Measurements from ENCODE around the gene CYP4F3. TPM values are rescaled to one million over a fixed set of nuclear protein-coding genes. Genes with fewer than 3 reads are reported as not detected.

The CYP4F3 gene
- total RNA-seq, 2 donors from 2014 or later = 0.45 to 0.95 TPM

DNA sequence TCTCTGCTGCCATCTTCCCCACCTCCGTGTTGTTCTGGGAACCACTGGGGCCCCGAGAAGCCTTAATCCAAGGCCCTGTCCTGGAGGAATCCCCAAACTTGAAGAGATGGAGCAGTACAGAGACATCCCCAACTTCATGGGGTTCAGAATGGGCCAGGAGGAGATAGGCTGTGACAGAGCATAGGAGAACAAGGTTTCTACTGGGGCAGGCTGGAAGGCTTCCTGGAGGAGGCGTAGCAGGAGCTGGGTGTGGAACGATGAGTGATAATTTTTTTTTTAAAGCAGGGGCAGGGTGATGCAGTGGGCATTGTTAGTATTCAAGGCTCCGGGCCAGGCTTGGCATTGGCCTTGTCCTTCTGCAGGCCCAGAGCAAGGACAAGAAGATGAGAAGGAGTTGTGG lies 22.4 kb upstream of the CYP4F3 start:
- ATAC-seq (replicated peaks) = no peak
- peaks cover 6% of the 10 kb centered on the region for H3K4me1 Mint-ChIP-seq
- peaks cover 7% of the 10 kb centered on the region for H3K9me3 Mint-ChIP-seq
- H3K27me3 Mint-ChIP-seq = peaks cover 25% of the 10 kb centered on the region
- no peak overlapping the region for H3K4me3 Mint-ChIP-seq
- no peaks in the 10 kb centered on the region for H3K36me3 Mint-ChIP-seq (ENCODE audit: low read depth)
- H3K27ac Mint-ChIP-seq = no peak overlapping the region

DNA sequence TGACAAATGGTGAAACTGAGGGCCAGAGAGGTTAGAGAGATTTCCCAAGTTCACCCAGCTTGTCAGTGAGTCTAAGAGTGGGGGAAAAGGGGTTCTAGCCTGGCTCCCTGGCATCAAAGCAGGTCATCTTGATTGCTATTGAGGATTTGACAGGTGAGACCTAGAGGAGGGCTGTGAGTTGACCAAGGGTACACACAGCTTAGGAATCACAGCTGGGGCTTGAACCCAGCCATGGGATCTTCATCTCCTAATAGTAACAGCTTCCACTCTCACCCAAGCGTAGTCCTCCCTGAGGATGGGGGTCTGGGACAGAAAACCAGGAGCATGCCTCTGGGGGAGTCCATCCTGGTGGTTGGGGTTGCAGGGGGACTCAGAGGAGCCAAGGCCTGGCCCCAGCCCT lies 18.9 kb upstream of the CYP4F3 start:
- no peaks in the 10 kb centered on the region for H3K36me3 Mint-ChIP-seq (ENCODE audit: low read depth)
- ATAC-seq (replicated peaks) = no peak
- H3K4me1 Mint-ChIP-seq = no peaks in the 10 kb centered on the region
- no peak overlapping the region for H3K27ac Mint-ChIP-seq
- peaks cover 22% of the 10 kb centered on the region for H3K27me3 Mint-ChIP-seq
- peaks cover 3% of the 10 kb centered on the region for H3K9me3 Mint-ChIP-seq
- no peak overlapping the region for H3K4me3 Mint-ChIP-seq

DNA sequence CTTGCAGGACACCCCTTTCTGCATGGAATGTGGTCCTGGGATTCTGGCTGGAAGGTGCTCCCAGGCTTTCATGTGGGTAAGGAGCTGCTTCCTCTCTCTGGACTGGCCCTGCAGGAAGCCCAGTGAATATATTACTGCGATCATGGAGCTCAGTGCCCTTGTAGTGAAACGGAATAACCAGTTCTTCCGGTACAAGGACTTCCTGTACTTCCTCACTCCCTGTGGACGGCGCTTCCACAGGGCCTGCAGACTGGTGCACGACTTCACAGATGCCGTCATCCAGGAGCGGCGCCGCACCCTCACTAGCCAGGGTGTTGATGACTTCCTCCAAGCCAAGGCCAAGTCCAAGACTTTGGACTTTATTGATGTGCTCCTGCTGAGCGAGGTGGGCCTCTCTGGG lies 17.7 kb upstream of the CYP4F3 start:
- peaks cover 3% of the 10 kb centered on the region for H3K9me3 Mint-ChIP-seq
- H3K27ac Mint-ChIP-seq = no peak overlapping the region
- no peak overlapping the region for H3K4me3 Mint-ChIP-seq
- no peak for ATAC-seq (replicated peaks)
- no peaks in the 10 kb centered on the region for H3K4me1 Mint-ChIP-seq
- peaks cover 21% of the 10 kb centered on the region for H3K27me3 Mint-ChIP-seq
- no peaks in the 10 kb centered on the region for H3K36me3 Mint-ChIP-seq (ENCODE audit: low read depth)

DNA sequence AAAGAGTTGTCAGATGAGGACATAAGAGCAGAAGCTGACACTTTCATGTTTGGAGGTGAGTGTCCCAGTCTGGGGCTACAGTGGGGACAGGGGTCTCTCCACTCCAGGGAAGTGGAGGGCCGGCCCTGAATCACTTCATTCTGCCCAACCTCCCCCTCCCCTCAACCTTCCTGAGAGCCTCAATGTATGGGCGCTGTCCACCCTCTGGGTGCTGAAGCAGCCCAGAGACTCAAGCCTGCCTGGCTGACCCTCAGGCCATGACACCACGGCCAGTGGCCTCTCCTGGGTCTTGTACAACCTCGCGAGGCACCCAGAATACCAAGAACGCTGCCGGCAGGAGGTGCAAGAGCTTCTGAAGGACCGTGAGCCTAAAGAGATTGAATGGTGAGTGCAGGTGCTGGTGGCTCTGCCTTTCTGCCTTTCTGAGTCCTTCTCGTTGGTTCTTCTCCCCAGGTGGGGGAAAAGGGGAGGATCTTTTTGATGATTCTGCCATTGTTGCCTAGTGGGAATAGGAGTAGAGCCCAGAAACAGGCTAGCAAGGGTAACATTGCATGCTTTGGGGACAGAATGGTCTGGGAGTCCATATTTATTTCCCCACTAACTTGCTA lies 16.9 kb upstream of the CYP4F3 start:
- no peak overlapping the region for H3K27ac Mint-ChIP-seq
- no peak overlapping the region for H3K4me3 Mint-ChIP-seq
- H3K9me3 Mint-ChIP-seq = peaks cover 3% of the 10 kb centered on the region
- no peaks in the 10 kb centered on the region for H3K36me3 Mint-ChIP-seq (ENCODE audit: low read depth)
- H3K4me1 Mint-ChIP-seq = no peaks in the 10 kb centered on the region
- no peak for ATAC-seq (replicated peaks)
- H3K27me3 Mint-ChIP-seq = peaks cover 15% of the 10 kb centered on the region

GRCh38 chr19:15628236-15629002 lies 12.3 kb upstream of the CYP4F3 start:
- no peak overlapping the region for H3K27ac Mint-ChIP-seq
- H3K4me1 Mint-ChIP-seq = no peaks in the 10 kb centered on the region
- H3K4me3 Mint-ChIP-seq = no peak overlapping the region
- H3K9me3 Mint-ChIP-seq = no peaks in the 10 kb centered on the region
- no peaks in the 10 kb centered on the region for H3K36me3 Mint-ChIP-seq (ENCODE audit: low read depth)
- peaks cover 4% of the 10 kb centered on the region for H3K27me3 Mint-ChIP-seq
- ATAC-seq (replicated peaks) = no peak

- no peaks in the 10 kb centered on the region for H3K9me3 Mint-ChIP-seq
- H3K4me1 Mint-ChIP-seq = no peaks in the 10 kb centered on the region
- H3K27ac Mint-ChIP-seq = no peak overlapping the region
- ATAC-seq (replicated peaks) = peak; percentile 97
- peaks cover 4% of the 10 kb centered on the region for H3K27me3 Mint-ChIP-seq
- H3K4me3 Mint-ChIP-seq = no peak overlapping the region
- no peaks in the 10 kb centered on the region for H3K36me3 Mint-ChIP-seq (ENCODE audit: low read depth)
These were observed 11.5 kb upstream of the CYP4F3 start for GRCh38 chr19:15629003-15629880.

DNA sequence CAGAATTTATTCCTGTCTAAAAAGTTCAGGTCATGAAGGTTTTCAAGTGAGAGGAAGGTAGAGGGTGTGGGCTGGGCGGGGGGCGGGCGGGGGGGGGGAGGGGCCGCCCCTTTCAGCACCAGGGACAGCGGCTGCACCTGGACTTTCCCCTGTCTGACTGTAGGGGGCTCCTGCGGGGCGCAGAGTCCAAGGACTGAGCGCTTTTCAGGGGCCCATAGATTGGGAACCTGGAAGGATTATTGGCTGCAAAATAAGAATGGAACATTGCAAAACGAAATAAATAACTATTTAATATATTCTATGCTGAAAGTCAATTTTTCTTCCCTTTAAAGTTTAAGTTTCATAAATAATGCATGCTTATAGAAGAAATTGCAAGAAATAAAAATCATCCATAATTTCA lies 8.9 kb upstream of the CYP4F3 start:
- H3K9me3 Mint-ChIP-seq = no peaks in the 10 kb centered on the region
- H3K27me3 Mint-ChIP-seq = no peaks in the 10 kb centered on the region
- H3K36me3 Mint-ChIP-seq (ENCODE audit: low read depth) = no peaks in the 10 kb centered on the region

DNA sequence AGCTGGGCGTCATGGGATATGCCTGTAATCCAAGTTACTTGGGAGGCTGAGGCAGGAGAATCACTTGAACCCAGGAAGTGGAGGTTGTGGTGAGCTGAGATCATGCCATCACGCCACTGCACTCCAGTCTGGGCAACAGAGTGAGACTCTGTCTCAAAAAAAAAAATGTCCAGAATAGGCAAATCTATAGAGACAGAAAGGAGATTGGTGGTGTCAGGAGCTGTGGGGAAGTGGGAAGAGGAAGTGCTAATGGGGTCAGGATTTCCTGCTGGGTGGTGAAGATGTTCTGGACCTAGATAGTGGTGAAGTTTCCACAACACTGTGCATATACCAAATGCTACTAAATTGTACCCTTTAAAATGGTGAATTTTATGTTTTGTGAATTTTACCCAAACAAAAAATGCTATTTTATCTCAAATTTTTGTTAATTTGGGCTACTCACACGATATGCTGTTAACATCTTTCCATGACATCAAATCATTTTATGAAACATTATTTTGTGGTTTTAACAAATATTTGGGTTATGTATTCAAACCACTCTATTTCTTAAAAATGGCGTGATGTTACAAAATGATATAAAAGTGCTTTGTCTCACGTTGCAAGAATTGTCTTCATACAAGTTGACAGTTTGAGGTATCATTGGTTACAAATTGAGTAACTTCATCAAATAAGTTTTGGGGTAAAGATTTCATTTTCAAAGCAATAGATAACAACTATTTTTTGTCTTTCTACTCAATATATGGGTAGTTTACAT lies 7.4 kb upstream of the CYP4F3 start:
- H3K27ac Mint-ChIP-seq = no peak overlapping the region
- ATAC-seq (replicated peaks) = no peak
- no peak overlapping the region for H3K4me3 Mint-ChIP-seq

More for the DNA sequence above, 8.9 kb upstream of the CYP4F3 start:
- Mint-ChIP-seq H3K4me3 (no peak overlapping the region), H3K27ac (no peak overlapping the region), H3K4me1 (no peaks in the 10 kb centered on the region)
- no peak for ATAC-seq (replicated peaks)

GRCh38 chr19:15634105-15634504 lies 6.6 kb upstream of the CYP4F3 start:
- H3K36me3 Mint-ChIP-seq (ENCODE audit: low read depth) = no peaks in the 10 kb centered on the region
- H3K4me3 Mint-ChIP-seq = no peak overlapping the region
- H3K27me3 Mint-ChIP-seq = peaks cover 3% of the 10 kb centered on the region
- H3K9me3 Mint-ChIP-seq = no peaks in the 10 kb centered on the region
- H3K27ac Mint-ChIP-seq = no peak overlapping the region
- ATAC-seq (replicated peaks) = no peak
- no peaks in the 10 kb centered on the region for H3K4me1 Mint-ChIP-seq

More for the DNA sequence above, 7.4 kb upstream of the CYP4F3 start:
- no peaks in the 10 kb centered on the region for H3K9me3 Mint-ChIP-seq
- H3K4me1 Mint-ChIP-seq = no peaks in the 10 kb centered on the region
- no peaks in the 10 kb centered on the region for H3K36me3 Mint-ChIP-seq (ENCODE audit: low read depth)
- peaks cover 3% of the 10 kb centered on the region for H3K27me3 Mint-ChIP-seq

- Mint-ChIP-seq H3K27ac (no peak overlapping the region), H3K27me3 (peaks cover 3% of the 10 kb centered on the region), H3K4me3 (no peak overlapping the region), H3K36me3 (ENCODE audit: low read depth) (no peaks in the 10 kb centered on the region), H3K9me3 (no peaks in the 10 kb centered on the region), H3K4me1 (no peaks in the 10 kb centered on the region)
- no peak for ATAC-seq (replicated peaks)
These were observed 5.5 kb upstream of the CYP4F3 start for GRCh38 chr19:15635016-15635805.

GRCh38 chr19:15636026-15636425 lies 4.7 kb upstream of the CYP4F3 start:
- ATAC-seq (replicated peaks) = no peak
- no peak overlapping the region for H3K4me3 Mint-ChIP-seq
- H3K4me1 Mint-ChIP-seq = no peaks in the 10 kb centered on the region
- no peaks in the 10 kb centered on the region for H3K9me3 Mint-ChIP-seq
- H3K27me3 Mint-ChIP-seq = peaks cover 3% of the 10 kb centered on the region
- H3K27ac Mint-ChIP-seq = no peak overlapping the region
- no peaks in the 10 kb centered on the region for H3K36me3 Mint-ChIP-seq (ENCODE audit: low read depth)

GRCh38 chr19:15639596-15639995 lies 1.1 kb upstream of the CYP4F3 start:
- Mint-ChIP-seq H3K27ac (no peak overlapping the region), H3K4me1 (no peaks in the 10 kb centered on the region), H3K4me3 (no peak overlapping the region), H3K27me3 (peaks cover 8% of the 10 kb centered on the region), H3K9me3 (no peaks in the 10 kb centered on the region), H3K36me3 (ENCODE audit: low read depth) (no peaks in the 10 kb centered on the region)
- ATAC-seq (replicated peaks) = no peak

GRCh38 chr19:15640904-15641597 lies 354 bp downstream of the CYP4F3 start:
- no peaks in the 10 kb centered on the region for H3K9me3 Mint-ChIP-seq
- no peaks in the 10 kb centered on the region for H3K36me3 Mint-ChIP-seq (ENCODE audit: low read depth)
- no peak overlapping the region for H3K4me3 Mint-ChIP-seq
- H3K27ac Mint-ChIP-seq = no peak overlapping the region
- no peaks in the 10 kb centered on the region for H3K4me1 Mint-ChIP-seq
- peaks cover 11% of the 10 kb centered on the region for H3K27me3 Mint-ChIP-seq
- ATAC-seq (replicated peaks) = no peak
